D721Med (cell line): ENCODE measurements around the gene ZNF652.

Source experiments
- DNase-seq: peaks from one replicate; pipeline ENCODE4 v3.0.0; 2011; ENCODE audit warnings: low spot score; ENCODE audit not compliant: insufficient read length
- FAIRE-seq: peaks from 2 replicates; lab custom pipeline; 2011; peaks lifted over from hg19 to GRCh38; lab: Jason Lieb, UNC
- TF ChIP-seq, protein P1 (sequence below): IDR thresholded peaks from 2 replicates; pipeline ENCODE4 v1.5.1; 2012; ENCODE audit warnings: mild to moderate bottlenecking, control low read depth; ENCODE audit not compliant: insufficient read depth; ENCODE audit errors: missing control alignments

Gene ZNF652

DNA sequence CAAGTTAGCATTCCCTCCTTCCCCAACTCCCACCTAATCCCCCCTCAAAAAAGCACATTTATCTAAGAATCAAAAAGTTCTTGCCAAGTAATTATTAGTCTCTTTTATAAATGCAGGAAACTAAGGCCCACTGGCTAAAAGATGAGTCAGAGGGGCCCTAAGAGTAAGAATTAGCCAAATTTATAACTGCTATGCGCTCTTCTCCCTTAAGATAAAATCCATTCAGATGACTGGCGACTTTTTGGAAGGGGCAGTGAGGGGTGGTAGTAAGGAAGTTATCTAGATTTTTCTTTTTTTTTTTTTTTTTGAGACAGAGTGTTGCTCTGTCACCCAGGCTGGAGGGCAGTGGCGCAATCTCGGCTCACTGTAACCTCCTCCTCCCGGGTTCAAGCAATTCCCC, 17.1 kb downstream of the ZNF652 start:
- TF ChIP-seq, protein P1, sequence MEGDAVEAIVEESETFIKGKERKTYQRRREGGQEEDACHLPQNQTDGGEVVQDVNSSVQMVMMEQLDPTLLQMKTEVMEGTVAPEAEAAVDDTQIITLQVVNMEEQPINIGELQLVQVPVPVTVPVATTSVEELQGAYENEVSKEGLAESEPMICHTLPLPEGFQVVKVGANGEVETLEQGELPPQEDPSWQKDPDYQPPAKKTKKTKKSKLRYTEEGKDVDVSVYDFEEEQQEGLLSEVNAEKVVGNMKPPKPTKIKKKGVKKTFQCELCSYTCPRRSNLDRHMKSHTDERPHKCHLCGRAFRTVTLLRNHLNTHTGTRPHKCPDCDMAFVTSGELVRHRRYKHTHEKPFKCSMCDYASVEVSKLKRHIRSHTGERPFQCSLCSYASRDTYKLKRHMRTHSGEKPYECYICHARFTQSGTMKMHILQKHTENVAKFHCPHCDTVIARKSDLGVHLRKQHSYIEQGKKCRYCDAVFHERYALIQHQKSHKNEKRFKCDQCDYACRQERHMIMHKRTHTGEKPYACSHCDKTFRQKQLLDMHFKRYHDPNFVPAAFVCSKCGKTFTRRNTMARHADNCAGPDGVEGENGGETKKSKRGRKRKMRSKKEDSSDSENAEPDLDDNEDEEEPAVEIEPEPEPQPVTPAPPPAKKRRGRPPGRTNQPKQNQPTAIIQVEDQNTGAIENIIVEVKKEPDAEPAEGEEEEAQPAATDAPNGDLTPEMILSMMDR: no peak
- DNase-seq (no peak), FAIRE-seq (no peak)

DNA sequence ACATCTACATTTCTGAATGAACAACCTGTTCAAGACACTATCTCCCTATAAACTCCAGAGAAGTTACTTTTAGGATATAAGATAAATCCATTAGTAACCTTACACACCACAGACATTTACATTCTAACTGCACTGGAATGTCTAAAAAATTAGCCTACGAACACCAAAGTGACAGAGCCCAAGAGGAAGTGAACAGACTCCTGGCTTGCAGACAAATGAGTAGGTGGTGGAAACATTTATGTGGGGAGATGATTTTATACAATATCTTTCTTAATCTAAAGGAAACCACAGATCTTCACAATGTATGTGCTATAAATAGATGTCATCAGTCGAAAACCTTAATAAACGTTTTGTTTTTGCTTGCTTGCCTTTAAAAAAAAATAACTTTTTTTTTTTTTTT, 18.8 kb downstream of the ZNF652 start:
- DNase-seq (no peak), FAIRE-seq (no peak)
- TF ChIP-seq, protein P1: no peak

GRCh38 chr17:49342575-49342936, 19.5 kb downstream of the ZNF652 start:
- TF ChIP-seq, protein P1: no peak
- FAIRE-seq (no peak), DNase-seq (no peak)

GRCh38 chr17:49341356-49341755, 20.7 kb downstream of the ZNF652 start:
- DNase-seq (no peak), FAIRE-seq (no peak)
- TF ChIP-seq, protein P1: no peak

DNA sequence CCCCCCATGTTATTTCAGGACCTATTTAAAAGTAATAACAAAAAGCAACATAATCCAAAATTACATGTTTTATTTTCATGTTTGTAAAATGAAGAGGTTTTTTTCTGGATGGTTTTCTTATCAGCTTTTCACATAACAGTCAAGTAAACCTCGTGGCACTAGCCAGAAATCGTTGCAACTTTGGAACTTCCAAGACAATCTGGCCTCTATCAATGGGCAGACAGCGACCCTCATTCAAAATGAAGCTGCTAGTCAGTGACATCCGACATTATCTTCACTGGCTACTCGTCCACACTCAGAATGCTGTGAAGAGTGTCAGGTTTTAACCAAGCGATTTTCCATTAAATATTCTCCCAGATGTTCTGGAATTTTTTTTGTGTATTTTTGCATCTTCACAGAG, 22.7 kb downstream of the ZNF652 start:
- FAIRE-seq: no peak
- no peak for DNase-seq
- TF ChIP-seq, protein P1: no peak

DNA sequence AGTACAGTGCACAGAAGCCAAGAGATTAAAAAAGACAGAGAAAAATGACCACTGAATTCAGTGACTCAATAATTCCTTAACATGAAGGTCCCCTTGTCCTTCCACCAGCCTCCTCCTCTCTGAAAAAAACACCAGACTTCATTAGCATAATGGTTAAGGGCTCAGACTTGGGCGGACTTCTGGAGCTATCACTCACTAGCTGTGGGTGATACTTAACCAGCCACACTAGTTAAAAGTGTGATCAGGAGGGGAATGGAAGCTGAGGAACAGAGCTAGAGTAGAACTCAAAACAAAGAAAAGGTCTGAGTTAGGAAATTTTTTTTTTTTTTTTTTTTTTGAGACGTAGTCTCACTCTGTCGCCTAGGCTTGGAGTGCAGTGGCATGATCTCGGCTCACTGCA, 23.2 kb downstream of the ZNF652 start:
- FAIRE-seq: no peak
- DNase-seq: no peak
- TF ChIP-seq, protein P1: no peak

DNA sequence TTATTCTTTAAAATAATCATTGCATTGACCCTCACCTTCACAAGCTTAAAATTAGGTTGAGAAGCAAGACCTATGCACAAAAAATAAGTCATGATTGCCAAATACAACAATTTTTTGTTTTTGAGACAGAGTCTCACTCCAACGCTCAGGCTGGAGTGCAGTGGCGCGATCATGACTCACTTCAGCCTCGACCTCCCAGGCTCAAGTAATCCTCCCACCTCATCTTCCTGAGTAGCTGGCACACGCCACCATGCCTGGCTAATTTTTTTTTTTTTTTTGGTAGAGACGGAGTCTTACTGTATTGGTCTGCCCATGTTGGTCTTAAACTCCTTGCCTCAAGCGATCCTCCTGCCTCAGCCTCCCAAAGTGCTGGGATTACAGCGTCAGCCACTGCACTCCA, 24.2 kb downstream of the ZNF652 start:
- FAIRE-seq (no peak), DNase-seq (no peak)
- TF ChIP-seq, protein P1: no peak
